GM18858 (cell line): ENCODE results near the gene CAPN8.

Experiments used
- ATAC-seq: cut with Tn5 transposase; IDR thresholded peaks from one replicate; pipeline ENCODE4 v1.9.1; 2021; ENCODE audit not compliant: unreplicated experiment

The CAPN8 gene

DNA sequence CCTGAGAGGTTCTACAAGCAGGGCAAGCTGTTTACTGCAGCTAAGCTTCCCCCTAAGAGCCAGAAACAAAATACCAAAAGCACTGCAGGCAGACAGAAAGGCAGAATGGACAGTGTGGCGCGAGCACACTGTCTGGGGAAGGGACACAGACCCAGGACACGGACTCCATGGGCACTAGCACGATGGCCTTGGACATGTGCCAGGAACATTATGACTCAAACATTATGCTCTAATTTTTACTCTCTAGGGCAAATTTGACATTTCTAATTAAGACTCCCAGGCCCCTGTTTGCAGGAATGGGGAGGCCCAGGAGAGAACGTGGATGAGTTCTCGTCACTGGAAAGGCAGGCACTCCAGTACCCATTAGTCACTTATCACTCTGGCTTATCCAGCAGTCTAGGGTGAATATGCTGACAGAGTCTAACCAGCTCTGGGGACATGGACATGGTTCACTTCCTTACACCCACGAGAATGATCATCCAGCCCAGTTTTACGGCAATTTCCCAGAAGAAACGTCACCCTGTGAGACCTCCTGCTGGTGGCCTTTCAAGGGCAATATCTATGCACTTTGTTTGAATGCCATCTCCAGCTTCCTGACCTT lies 45.1 kb downstream of the CAPN8 start:
- no peak for ATAC-seq

DNA sequence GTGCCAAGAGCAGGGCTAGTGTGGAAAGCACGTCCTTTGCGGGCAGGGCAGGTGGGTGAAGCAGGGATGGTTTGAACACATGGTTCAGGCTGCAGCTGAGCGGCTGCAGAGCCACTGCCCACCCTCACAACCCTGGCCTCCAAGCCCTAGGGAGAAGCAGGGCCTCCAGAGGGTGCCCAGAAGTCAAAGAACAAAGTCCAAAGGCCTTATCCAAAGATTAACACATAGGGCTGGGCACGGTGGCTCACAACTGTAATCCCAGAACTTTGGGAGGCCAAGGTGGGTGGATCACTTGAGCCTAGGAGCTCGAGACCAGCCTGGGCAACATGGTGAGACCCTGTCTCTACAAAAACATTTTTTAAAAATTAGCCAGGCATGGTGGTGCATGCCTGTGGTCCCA lies 46.8 kb downstream of the CAPN8 start:
- ATAC-seq = no peak

DNA sequence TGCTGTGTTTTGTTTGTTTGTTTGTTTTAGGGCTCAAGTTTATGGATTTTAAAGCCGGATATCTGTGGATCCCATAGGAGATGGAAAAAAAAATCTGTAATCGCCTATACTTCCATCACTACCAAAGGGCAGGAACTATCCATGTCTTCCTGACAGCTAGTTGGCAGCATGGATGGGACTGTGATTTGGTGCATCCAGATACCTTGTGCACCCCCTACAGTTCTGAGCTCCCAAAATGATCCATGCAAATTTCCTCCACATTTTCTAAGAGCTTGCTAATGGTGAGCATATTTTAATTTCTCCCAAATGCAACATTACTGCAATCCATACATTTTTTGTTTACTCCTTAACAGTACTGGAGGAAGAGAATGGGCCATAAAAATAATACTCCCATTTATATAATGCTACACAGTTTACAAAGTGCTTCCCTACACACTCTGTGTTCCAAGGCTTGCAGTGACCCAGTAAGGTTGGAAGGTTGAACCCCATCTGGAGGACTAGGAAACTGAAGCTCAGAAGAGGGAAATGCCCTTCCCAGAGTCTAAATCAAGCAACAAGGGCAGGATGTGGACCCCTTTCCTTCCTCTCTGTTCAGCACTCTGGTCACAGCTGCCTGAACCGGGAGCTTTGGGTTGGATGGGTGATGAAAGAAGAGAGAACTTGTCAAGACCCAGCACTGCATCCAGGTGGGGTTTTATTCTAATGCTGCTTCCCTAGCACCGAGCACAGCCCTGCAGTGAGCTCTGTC lies 48.0 kb downstream of the CAPN8 start:
- no peak for ATAC-seq

DNA sequence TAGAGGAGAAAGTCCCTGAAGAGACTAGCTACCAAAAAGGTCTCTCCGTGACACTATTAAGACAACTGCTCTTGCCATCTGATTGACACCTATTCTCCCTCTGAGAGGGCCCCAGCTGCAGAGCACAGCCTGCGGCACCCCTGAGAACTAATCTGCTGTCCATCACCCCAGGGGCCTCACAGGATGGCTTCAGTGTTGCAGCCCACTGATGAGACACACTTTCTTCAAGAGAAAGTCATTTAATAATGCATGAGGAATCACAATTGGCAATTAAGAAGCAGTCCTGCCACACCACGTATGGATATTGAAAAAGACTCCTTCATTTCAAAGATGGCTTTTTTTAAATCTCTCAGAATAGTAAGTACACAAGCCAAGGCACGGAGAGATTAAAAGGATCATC lies 48.9 kb downstream of the CAPN8 start:
- no peak for ATAC-seq

DNA sequence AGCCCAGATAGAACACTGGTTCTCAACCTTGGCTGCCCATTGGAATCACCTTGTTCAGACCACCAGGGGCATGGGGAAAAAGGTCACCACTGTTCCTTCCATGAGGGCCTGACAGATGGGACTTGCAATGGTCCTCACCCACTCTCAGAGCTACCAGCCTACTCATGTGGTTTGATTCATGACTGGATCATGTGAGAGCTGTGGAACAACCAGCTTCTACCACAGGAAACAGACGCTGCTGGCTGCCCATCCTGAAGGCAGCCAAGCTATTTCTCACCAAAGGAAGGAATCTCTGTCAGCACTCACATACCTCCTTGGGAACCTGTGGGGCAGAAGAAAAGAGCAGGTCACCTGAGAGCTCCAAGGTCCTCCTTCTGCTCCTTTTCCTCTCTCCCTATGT lies 53.6 kb downstream of the CAPN8 start:
- no peak for ATAC-seq

DNA sequence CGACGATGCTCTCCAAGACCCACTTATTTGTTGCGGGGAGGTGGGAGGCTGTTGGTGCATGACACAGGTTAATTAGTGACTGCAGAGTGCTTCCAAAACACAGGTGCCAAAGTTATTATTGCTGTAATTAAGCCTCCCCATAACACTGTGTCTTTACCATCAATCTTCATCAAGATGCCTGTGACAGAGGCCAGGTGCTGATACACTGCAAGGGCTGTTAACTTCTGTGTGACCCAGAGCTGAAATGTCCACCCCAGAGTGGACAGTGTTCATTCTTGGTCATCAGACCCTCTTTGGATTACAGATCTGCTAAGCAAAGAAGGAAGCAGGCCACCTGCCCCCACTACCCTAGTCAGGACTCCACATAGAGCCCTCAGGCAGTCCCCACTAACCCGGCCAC lies 55.5 kb downstream of the CAPN8 start:
- no peak for ATAC-seq

DNA sequence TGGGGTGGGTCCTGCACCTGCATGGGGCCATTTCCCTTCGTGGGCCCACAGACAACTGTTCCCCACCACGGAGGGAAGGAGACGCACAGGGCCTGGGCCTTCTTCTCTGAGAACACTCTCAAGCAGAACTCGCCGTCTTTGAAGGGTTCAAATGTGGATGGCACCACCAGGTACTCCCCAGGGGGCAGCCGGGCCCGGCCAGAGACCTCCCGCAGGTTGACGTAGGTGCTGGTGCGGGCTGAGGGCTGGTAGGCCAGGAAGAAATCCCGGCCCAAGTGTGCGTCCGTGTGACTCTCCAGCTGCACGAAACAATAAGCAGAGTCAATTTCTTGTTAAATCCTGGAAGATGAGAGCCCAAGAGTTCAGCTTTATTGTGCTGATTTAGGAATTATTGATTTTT lies 56.4 kb downstream of the CAPN8 start:
- ATAC-seq = no peak

DNA sequence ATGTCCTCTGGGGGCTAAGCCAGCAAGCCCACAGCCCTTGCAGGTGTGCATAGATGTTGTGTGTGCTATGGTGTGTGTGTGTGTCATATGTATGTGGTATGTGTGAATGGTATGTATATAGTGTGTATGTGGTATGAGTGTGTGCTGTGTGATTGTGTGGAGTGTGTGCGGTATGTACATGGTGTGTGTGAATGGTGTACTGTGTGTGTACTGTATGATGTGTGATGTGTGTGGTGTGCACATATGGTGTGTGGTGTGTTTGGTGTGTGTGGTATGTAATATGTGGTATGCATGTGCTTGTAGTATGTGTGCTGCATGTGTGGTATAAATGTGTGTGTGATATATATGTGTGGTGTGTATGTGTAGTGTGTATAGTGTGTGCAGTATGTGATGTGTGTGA lies 107.0 kb downstream of the CAPN8 start:
- ATAC-seq = no peak

DNA sequence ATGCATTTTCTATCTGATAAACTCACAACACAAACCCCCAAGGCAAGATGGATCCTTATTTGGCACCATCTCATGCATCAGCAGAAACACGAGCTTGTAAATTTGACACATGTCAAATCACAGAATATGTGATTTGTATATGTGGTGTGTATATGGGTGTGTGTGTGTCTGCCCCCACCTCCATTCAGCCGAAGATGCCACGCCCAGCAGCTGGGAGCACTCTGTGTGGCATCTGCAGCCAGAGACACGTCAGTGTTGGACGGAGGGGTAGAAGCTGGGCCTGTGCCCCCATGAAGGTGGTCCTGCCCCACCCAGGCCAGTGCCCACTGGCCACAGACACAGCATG lies 108.4 kb downstream of the CAPN8 start:
- ATAC-seq = no peak

DNA sequence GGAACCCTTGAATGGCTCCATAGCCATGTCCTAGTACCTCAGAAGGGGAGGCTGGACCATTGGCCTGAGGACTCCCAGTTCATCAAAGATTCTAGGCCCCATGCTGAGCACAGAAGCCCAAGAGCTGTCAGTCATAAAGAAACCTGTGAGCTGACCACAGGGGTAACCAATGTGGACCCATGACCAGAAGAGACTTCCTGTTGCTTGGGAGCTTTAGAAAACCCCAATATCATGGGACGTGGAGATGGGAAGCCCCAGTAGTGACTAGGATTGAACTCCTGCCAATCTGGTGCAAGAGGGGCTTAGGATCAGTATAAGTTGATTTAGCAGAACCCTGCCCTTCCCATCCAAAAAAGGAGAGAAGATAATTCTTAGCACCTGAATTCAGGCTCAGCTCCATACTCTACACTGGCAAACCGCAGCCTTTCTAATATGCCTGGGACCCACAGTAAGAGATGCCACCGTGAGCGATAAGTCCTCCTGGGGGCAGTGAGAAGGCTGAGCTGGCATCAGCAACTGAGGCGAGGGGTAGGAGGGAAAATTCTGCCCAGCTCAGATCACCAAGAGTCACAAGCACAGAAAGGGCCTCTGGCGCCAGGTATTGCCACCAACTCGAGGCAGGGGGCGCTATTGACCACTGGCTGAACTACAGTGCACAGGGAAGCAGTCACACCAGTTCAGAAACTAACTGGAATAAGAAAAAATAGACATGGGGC lies 108.9 kb downstream of the CAPN8 start:
- no peak for ATAC-seq

DNA sequence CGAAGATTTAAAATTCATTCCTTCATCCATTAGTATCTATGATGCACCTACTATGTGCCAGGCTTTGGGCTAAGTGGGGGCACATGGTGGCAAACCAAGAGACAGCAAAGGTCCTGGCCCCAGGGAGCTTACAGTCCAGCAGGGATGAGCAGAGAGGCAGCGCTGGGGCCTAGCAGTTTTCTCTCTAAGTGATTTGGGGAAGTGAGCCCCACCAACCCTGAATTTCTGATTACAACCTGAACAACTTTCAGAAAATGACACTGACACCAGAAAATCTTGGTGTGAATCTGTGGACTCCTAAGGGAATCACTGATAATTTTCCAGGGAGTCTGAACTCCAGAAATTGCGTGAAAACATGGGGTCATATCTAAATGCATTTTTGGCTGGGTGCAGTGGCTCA lies 111.5 kb downstream of the CAPN8 start:
- no peak for ATAC-seq

DNA sequence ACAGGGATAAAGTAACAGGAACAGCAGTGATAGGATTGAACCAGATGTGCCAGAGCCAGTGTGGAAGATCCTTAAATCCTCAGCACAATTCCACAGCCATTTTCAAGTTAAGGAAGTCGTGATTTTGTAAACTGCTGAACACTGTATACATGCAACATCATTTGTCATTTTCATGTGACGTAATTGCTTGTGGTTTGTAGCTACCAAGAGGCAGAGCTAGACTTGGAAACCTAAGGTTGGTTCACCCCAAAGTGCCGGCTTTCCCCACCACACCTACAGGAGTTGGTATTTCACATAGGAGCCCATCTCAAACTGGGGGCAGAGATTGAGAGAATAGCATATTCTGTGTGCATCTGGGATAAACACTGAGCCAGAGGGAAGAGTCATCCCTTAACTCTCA lies 113.9 kb downstream of the CAPN8 start:
- no peak for ATAC-seq

DNA sequence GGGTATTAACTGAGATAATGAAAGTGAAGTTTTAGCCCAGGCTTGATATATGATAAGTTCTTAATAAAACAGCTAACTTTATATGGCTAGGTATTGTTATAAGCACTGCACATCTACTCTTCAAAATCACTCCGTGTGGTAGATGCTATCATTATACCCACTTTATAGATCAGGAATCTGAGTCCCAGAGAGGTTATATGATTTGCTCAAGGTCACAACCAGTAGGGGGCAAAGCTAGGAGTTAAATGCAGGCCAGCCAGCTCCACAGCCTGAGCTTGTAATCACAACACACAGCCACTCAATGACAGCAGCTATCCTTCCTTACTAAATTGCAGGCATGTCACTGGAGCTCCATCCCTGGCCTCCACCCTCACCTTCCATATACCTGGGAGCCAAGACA lies 115.8 kb downstream of the CAPN8 start:
- no peak for ATAC-seq

DNA sequence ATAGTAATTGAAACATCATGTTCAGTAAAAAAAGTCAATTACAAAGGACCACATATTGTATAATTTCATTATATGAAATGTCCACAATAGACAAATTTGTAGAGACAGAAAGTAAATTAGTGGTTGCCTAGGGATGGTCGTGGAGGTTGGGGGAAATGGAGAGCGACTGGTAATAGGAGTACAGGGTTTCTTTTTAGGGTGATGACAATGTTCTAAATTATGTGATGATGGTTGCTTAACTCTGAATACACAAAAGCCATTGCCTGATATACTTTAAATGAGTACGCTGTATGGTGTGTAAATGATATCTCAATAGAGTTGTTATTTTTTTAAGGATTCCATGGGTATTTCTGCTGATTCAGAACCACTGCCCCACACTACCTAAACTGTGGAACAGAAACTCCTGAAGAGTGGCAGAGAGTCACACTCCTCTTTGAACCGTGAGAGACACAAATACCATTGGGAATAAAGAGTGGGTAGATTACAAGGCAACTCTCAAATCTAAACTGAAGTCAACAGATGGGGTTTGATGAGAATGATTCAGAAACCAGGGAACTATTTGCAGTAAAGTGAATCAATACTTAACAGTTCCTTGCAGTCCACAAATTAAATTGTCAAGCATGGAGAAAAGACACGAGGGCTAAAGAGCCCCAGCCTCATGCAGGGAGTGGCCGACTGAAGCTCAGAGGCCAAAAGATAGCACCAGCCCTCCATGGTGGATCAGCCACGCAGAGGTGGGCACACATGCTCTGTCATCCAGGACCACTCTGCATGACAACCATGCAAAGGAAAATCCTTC lies 118.0 kb downstream of the CAPN8 start:
- no peak for ATAC-seq

DNA sequence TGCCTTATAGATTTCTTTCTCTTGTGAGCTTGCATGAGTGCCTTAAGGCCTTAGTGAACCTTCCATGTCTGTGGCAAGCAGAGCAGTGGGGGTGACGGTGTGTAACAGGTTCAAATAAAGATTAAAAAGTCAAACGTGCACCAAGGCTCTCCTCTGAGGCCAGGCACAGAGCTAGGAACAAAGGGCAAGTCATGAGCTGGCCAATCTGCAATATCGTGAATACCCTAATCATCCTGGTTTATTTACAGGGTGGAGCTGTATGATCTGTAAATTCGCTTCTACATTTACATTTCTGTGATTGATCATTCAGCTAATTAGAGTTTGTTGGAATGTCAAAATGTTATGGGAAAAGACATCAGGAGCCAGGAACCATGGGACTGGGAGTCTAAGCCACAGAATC lies 120.2 kb downstream of the CAPN8 start:
- no peak for ATAC-seq

DNA sequence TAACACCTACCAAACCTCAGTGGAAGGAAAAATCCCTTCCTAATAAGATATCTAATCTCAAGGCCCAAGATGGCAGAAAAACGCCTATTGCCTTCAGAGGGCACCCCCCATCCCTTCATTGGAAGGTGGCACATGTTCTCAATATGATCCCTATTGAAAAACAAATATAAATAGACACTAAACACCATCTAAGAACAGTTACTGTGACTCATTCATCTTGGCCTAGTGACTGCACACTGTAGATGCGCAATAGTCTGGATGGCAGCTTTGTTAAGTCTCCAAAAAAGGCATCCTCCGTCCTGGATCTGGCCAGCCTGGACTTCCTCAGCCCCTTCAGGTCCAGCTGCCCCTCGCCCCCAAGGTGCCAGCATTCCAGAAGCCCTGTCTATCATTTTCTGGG lies 121.9 kb downstream of the CAPN8 start:
- no peak for ATAC-seq

DNA sequence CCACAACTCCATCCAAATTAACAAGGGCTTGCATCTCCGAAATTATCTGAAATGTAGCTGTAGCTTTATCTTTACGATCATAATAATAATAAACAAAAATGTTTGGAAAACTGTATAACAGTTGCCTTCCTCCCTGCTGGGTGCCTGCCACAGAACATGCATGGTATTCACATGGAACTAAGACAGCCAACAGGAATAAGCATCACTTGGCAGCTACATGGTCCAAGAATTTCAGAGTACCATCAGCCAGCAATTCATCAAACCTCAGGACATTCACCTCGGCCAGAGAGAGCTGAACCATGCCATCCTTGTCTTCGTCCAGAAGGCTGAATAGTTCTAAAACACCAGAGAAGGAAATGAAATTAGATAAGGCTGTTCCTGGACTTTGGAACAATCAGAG lies 122.7 kb downstream of the CAPN8 start:
- ATAC-seq = no peak

DNA sequence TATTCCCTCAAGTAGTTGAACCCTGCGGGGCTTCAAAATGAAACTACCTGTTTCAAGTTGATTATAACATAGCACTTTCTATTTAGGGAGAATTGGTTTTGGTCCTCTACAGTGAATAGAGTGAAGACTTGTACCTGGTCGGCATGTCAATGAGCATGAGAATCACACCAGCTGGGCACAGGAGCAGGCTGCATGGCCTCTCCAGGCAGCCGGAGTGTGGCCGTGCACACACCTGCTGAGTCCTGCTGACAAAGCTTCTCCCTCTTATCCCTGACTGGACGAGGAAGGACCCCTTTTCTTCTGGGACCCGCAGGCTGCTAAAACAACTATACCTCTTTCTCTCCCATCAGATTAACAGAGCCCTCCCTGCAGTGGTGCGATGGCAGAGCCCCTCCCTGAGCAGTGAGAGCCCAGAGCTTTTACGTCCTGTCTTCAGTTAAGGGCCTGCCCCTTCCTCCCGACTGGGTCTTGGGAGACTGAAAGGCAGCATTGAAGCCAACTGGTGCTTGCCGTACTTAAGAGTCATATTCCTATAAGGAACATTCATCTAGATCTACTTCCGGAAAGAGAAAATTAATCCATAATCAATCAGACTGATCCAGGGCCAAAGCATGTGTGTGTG lies 124.9 kb downstream of the CAPN8 start:
- no peak for ATAC-seq

DNA sequence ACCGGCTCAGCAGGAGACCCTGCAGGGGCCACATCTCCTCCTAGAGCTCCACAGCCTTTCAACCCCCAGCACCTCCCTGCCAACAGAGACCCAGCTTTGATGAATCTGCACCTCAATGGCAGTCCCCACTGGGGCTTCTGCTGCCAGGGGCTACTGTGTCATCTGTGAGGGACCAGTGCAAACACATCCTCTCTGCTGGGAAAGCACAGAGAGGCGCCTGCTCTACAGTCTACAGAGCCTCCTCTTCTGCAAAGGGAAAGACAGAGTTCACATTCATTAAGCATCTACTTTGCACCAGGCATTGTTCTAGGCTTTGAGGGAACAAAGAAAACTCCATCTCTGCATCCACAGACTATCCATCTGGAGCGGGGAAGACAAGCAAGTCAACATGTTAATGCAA lies 125.8 kb downstream of the CAPN8 start:
- ATAC-seq = no peak

DNA sequence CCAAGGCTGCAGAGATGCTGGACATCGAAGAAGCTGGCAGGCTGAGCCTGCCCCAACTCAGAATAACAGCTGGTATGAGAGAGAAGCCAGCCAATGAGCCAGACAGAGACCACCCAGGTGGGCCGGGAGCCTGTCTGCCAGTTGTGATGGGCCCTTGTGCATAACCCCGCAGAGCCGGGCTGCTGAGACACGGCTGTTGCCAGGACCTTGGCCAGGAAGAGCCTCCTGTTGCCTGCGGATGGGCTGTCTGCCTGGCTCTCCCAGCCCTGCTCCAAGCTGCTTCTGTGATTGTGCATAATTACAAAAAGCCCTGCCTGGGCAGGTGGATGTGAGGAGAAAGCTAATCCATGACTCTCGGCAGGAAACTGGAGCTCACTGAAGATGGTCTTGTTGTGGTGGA lies 126.5 kb downstream of the CAPN8 start:
- ATAC-seq = no peak

DNA sequence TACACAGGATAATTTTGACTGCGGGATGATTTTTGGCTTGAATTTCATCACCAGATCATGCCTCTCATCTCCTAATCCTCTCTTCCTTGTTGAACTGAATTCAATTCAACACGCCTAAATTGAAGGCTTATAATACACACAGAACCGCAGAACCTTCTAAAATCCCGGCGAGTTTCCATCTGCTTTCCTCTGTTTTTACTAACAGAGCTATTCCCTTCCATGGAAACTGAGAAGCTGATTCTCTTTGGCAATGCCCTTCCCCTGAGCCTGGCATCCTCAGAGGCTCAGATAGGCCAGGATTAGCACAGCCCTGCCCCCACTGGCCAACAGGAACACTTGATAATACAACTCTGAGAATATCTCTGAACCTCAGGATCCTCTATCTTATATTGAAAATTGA lies 130.2 kb downstream of the CAPN8 start:
- no peak for ATAC-seq
